OCI-LY1 (cell line): Measurements from ENCODE around the gene NAALAD2.
"Not testable (repeated sequence)": the region's sequence is repeated elsewhere in the genome, so short reads cannot be mapped to it uniquely, and the experiment has no call there.

ENCODE experiments used
- H2AFZ ChIP-seq: fragments of 200-600 bp; sonication (generic), shearing (Covaris generic); 2 replicates; pipeline ENCODE4 v1.6.0; 2014; ENCODE audit warnings: antibody characterized with exemption, mild to moderate bottlenecking, low read length
- H3F3A ChIP-seq: fragments of 200-600 bp; sonication (generic), shearing (Covaris generic); 2 replicates; pipeline ENCODE4 v1.6.0; 2014; ENCODE audit warnings: mild to moderate bottlenecking, antibody characterized with exemption, low read length, moderate library complexity; ENCODE audit not compliant: insufficient read depth
- H3K27ac ChIP-seq: fragments of 200-600 bp; sonication (generic); 2 replicates; pipeline ENCODE4 v1.5.1; 2014; ENCODE audit warnings: low read length, mixed run types, mild to moderate bottlenecking, low read depth; ENCODE audit not compliant: poor library complexity, severe bottlenecking
- H3K27me3 ChIP-seq: fragments of 200-600 bp; sonication (generic); 2 replicates; pipeline ENCODE4 v1.6.0; 2014; ENCODE audit warnings: antibody characterized with exemption, mild to moderate bottlenecking, low read length, moderate library complexity; ENCODE audit not compliant: insufficient read depth
- H3K36me3 ChIP-seq: fragments of 200-600 bp; sonication (generic); 2 replicates; pipeline ENCODE4 v1.6.1; 2014; ENCODE audit warnings: mild to moderate bottlenecking, antibody characterized with exemption, low read length, moderate library complexity, mixed read lengths; ENCODE audit not compliant: insufficient read depth
- H3K4me1 ChIP-seq: fragments of 200-600 bp; sonication (generic); 2 replicates; pipeline ENCODE4 v1.5.1; 2014; ENCODE audit warnings: mild to moderate bottlenecking, low read length, moderate library complexity; ENCODE audit not compliant: insufficient read depth, severe bottlenecking
- H3K4me2 ChIP-seq: fragments of 200-600 bp; sonication (generic), shearing (Covaris generic); 2 replicates; pipeline ENCODE4 v1.6.1; 2014; ENCODE audit warnings: low read length
- H3K4me3 ChIP-seq: fragments of 200-600 bp; sonication (generic); 2 replicates; pipeline ENCODE4 v1.5.1; 2014; ENCODE audit warnings: low read length, low read depth, mild to moderate bottlenecking, mixed read lengths; ENCODE audit not compliant: poor library complexity, severe bottlenecking
- H3K79me2 ChIP-seq: fragments of 200-600 bp; shearing (Covaris generic); 2 replicates; pipeline ENCODE4 v1.6.1; 2016; ENCODE audit warnings: mixed run types, low read length, mixed read lengths; ENCODE audit not compliant: insufficient read depth
- H3K9ac ChIP-seq: fragments of 200-600 bp; sonication (generic), shearing (Covaris generic); 2 replicates; pipeline ENCODE4 v1.6.1; 2014; ENCODE audit warnings: mild to moderate bottlenecking, low read length, mixed read lengths
- H3K9me2 ChIP-seq: fragments of 200-600 bp; sonication (generic), shearing (Covaris generic); 2 replicates; pipeline ENCODE4 v1.6.1; 2014; ENCODE audit warnings: low read depth, mild to moderate bottlenecking, low read length, mixed read lengths
- H3K9me3 ChIP-seq: fragments of 200-600 bp; shearing (Covaris generic); 2 replicates; pipeline ENCODE4 v1.6.1; 2014; ENCODE audit warnings: low read length, mixed read lengths
- H4K20me1 ChIP-seq: fragments of 200-600 bp; sonication (generic), shearing (Covaris generic); 2 replicates; pipeline ENCODE4 v1.6.0; 2016; ENCODE audit warnings: mild to moderate bottlenecking, low read length; ENCODE audit not compliant: insufficient read depth
- CTCF ChIP-seq: fragments of 200-600 bp; sonication (generic), shearing (Covaris generic); IDR thresholded peaks from 2 replicates; pipeline ENCODE4 v1.5.1; 2017; ENCODE audit warnings: mild to moderate bottlenecking, antibody characterized with exemption, low read length, moderate library complexity, mixed read lengths
- EZH2 ChIP-seq: fragments of 200-600 bp; sonication (generic), shearing (Covaris generic); IDR thresholded peaks from 2 replicates; pipeline ENCODE4 v1.8.0; 2017; ENCODE audit warnings: borderline replicate concordance, mixed run types, mild to moderate bottlenecking, antibody characterized with exemption, low read length, moderate library complexity, mixed read lengths

NAALAD2 gene

GRCh38 chr11:90134478-90135003, at the start of gene NAALAD2:
NAALAD2 (plus strand) TSS chr11:90134663; CDS start chr11:90134759, 96 bp downstream.
- Histone ChIP-seq H3K27me3 (0 out of 2 replicates have a peak, but pooled peaks cover 3% of the 10 kb centered on the region), H3K4me2 (no peak within 1 kb of the TSS), H3K9ac (no peak within 1 kb of the TSS), H3K4me3 (no peak within 1 kb of the TSS), H3K27ac (no peak within 1 kb of the TSS), H3F3A (no peaks in the 10 kb centered on the region), H3K9me3 (no peaks in the 10 kb centered on the region), H3K4me1 (no peaks in the 10 kb centered on the region), H3K9me2 (no peaks in the 10 kb centered on the region), H4K20me1 (no peaks in the 10 kb centered on the region), H3K36me3 (no peaks in the 10 kb centered on the region), H3K79me2 (no peaks in the 10 kb centered on the region), H2AFZ (no peak within 1 kb of the TSS)
- TF ChIP-seq EZH2 (no peak), CTCF (no peak)

GRCh38 chr11:90085650-90086049, 48.8 kb upstream of the NAALAD2 start, which contains the start of gene UBTFL1:
UBTFL1 (plus strand) TSS chr11:90085950; CDS start chr11:90085950, 0 bp downstream.
- H3K9me3 ChIP-seq, H3K27ac ChIP-seq, H4K20me1 ChIP-seq, H3K4me3 ChIP-seq, H2AFZ ChIP-seq, H3K9ac ChIP-seq, H3F3A ChIP-seq, H3K27me3 ChIP-seq, H3K4me1 ChIP-seq, H3K79me2 ChIP-seq, H3K4me2 ChIP-seq, H3K9me2 ChIP-seq, H3K36me3 ChIP-seq: not testable (repeated sequence)

- not testable (repeated sequence) for H3F3A ChIP-seq, H3K4me2 ChIP-seq, H3K9ac ChIP-seq, H3K9me3 ChIP-seq, H4K20me1 ChIP-seq, H3K27ac ChIP-seq, H3K27me3 ChIP-seq, H3K4me1 ChIP-seq, H3K4me3 ChIP-seq, H3K36me3 ChIP-seq, H3K79me2 ChIP-seq, H3K9me2 ChIP-seq, H2AFZ ChIP-seq
Observed at GRCh38 chr11:90088731-90089130, 45.7 kb upstream of the NAALAD2 start.

- H3K4me3 ChIP-seq, H3F3A ChIP-seq, H3K36me3 ChIP-seq, H3K9me3 ChIP-seq, H3K4me1 ChIP-seq, H3K4me2 ChIP-seq, H4K20me1 ChIP-seq, H3K9ac ChIP-seq, H3K27ac ChIP-seq, H2AFZ ChIP-seq, H3K27me3 ChIP-seq, H3K9me2 ChIP-seq, H3K79me2 ChIP-seq: not testable (repeated sequence)
Observed at GRCh38 chr11:90095230-90095924, 39.1 kb upstream of the NAALAD2 start.

- H2AFZ ChIP-seq, H3K27ac ChIP-seq, H3K9me3 ChIP-seq: not testable (repeated sequence)
Observed at GRCh38 chr11:90098261-90098660, 36.2 kb upstream of the NAALAD2 start.

More at GRCh38 chr11:90098261-90098660, 36.2 kb upstream of the NAALAD2 start:
- not testable (repeated sequence) for H3K9me2 ChIP-seq, H3K9ac ChIP-seq, H3F3A ChIP-seq, H4K20me1 ChIP-seq, H3K27me3 ChIP-seq, H3K36me3 ChIP-seq, H3K79me2 ChIP-seq, H3K4me1 ChIP-seq, H3K4me2 ChIP-seq, H3K4me3 ChIP-seq
